Left ventricle myocardium superior (tissue), 1 donor: Measurements from ENCODE around the gene PRKN. TPM values are rescaled to one million over a fixed set of nuclear protein-coding genes. Genes with fewer than 3 reads are reported as not detected.

ENCODE experiments used
- ATAC-seq: fragments of 200-7000 bp; cut with Tn5 transposase; one replicate; pipeline ENCODE4 v1.9.1; 2020; ENCODE audit warnings: mild to moderate bottlenecking, moderate library complexity
- DNase-seq: peaks from one replicate; pipeline ENCODE4 v3.0.0-alpha.2; 2020
- intact Hi-C: fragments of 100-400 bp; cut with micrococcal nuclease; formaldehyde crosslinking; loops from one replicate; pipeline ENCODE4 v1.11.0; 2022
- total RNA-seq: library from RNA; stranded (reverse); fragmentation: NEBNext Ultra II Directional; extraction: Animal tissue kit (Norgen Biotek cat#: 25700); gene quantifications from one replicate; pipeline ENCODE4 v1.2.1, GENCODE V29; 2021
- donor health status: DM: no; HTN: yes; CAD: no; lungs with severe emphysema.

The PRKN gene
- total RNA-seq, 1 donor from 2014 or later = 23.1 TPM

DNA sequence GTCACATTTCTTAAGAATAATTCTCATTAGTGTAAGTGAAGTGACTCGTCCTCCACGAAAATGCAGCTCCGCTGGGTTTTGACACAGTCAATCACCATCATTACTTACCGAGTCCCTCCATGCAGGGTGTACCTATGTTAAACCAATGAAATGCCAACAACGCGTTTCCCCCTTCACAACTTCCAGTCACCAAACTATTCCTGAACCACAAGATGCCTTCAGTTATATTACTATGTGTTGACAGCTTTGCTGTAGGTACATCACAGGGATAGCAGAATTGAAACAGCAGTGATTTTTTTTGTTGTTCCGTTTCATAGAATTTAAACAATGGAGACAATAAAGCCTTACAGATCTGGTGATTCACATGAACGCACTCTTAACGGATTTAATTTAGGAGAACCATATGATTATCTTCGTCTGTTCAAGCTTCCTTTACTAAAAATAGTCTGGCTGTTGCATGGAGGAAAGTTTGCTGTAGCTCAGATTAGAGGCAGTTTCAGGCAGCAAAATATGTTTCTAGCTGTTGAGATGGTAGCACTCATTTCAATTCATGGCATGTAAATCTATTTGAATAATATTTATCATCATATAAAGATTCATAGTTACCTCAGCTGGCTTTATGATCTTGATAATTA is 652.8 kb downstream of the PRKN start:
- ATAC-seq (no peak), DNase-seq (no peak)
- intact Hi-C loops = no loop called here

DNA sequence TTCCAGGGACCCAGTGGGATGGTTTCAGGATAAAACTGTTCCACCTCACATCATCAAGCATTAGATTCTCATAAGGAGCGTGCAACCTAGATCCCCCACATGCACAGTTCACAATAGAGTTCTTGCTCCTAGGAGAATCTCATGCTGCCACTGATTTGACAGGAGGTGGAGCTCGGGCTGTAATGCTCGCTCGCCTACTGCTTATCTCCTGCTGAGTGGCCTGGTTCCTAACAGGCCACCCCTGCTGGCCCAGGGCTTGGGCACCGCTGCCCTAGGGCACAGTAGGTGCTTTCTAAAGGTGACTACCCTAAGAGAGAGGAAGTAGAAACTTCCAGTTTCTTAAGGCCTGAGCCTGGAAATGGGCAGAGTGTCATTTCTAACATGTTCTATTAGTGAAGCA is 656.9 kb downstream of the PRKN start:
- DNase-seq (no peak), ATAC-seq (peak; percentile 89)
- intact Hi-C loops = no loop called here

DNA sequence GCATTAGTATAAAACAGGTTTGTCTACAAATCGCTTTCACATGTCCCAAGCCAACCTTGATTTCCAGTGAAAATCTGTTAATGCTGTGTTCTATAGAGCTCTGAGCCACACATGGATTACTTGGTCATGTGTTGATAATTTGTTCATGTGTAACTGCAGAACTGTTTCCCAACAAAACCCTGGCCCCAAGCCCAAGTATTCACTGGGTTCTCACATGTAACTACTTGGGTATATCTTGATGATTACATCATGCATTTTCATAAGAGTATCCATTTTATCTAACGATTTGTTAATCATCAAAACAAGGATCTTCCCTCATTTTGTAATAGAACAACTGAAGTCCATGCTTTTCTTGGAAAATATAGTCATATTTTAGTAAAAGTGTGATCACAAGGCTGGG is 657.6 kb downstream of the PRKN start:
- DNase-seq (no peak), ATAC-seq (peak; percentile 49)
- intact Hi-C loops = no loop called here

DNA sequence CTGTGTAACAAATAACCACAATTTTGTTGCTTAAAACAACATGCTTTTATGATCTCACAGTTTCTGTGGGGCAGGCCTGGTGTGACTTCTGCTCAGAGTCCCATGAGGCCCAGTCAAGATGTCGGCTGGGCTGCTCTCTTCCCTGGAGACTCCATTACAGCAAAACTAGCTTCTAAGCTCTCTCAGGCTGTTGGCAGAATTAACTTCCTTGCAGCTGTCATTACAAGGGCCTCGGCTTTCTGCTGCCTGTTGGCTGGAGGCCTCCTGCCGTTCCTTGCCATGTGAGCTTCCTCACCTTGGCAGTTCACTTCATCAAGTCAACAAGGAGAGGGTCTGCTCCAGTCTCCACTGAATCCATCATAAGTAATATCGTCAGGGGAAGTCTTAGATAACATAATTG is 659.2 kb downstream of the PRKN start:
- ATAC-seq (peak; percentile 27), DNase-seq (no peak)
- intact Hi-C loops = no loop called here

DNA sequence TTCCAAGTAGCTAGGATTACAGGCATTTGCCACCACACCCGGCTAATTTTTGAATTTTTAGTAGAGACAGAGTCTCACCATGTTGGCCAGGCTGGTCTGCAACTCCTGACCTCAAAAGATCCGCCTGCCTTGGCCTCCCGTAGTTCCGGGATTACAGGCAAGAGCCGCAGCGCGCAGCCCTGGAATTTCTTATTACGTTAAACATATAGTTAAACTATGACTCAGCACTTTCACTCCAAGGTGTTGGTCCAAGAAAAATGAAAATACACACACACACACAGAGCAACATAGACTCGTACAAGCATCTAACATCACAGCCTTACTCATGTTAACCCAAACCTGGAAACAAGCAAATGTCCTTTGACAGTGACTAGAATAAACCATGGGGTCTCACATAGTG is 663.9 kb downstream of the PRKN start:
- intact Hi-C loops = no loop called here
- no peak for DNase-seq
- ATAC-seq = no peak

GRCh38 chr6:162058281-162058875 is 669.2 kb downstream of the PRKN start:
- peak; percentile 74 for DNase-seq
- intact Hi-C loops = no loop called here
- peak; percentile 86 for ATAC-seq

GRCh38 chr6:162056745-162057144 is 670.8 kb downstream of the PRKN start:
- peak; percentile 80 for ATAC-seq
- intact Hi-C loops = no loop called here
- DNase-seq = peak; percentile 52

DNA sequence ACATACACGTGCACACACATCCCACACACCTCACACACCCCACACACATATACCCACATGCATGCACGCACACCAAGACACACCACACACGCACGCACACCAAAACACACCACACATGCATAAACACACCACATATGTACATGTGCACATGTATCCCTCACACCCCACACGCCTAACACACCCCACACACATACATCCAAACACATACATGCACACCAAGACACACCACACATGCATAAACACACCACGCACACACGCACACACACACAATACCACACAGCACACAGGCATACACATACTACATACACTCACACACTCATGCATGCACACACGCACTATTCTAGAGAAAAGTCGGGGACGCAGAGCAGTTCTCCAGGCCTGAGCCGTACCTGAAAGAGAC is 671.5 kb downstream of the PRKN start:
- intact Hi-C loops = no loop called here
- DNase-seq = no peak
- no peak for ATAC-seq

DNA sequence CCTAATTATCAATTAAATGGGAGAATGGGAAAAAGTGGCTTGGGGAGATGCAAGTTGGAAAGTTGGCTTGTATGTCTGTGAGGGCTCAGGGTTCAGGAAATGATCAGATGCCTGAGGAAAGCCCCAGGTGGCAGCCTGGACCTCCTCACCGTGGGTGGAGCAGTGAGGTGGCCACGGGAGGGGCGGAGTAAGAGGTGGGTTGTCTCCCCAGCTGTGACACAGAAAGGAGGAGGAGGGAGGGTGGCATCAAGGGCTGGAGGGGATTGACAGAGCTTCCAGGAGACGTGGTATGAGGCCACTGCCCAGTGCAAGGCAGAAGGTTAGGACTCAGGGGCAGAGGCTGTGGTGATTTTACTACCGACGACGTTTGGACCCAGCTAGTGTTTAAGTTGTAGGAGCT is 672.2 kb downstream of the PRKN start:
- DNase-seq = no peak
- ATAC-seq = no peak
- intact Hi-C loops = no loop called here

DNA sequence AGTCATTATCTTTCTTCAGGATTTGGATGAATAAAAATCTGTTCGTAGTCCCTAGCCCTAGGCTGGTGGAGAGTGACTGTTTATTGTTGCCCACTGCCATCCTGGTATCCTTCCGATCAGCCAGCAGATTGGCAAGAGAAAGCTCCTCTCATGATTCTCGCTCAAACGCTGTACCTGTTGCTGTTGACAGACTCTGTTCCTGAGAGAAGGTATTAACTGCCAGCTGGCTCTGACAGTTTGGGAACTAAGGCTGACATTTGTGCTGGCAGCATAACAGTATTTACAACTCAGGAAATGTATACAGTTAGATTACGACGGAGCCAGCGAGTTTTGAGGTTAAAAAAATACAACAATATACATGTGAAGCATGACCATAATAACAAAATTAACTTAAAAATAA is 674.5 kb downstream of the PRKN start:
- intact Hi-C loops = no loop called here
- DNase-seq (no peak), ATAC-seq (peak; percentile 55)

GRCh38 chr6:162050579-162050978 is 677.0 kb downstream of the PRKN start:
- intact Hi-C loops = no loop called here
- DNase-seq (no peak), ATAC-seq (no peak)

- no peak for DNase-seq
- no peak for ATAC-seq
- intact Hi-C loops = no loop called here
Measured at GRCh38 chr6:162046324-162046723, 681.2 kb downstream of the PRKN start.

- intact Hi-C loops = no loop called here
- no peak for DNase-seq
- ATAC-seq = no peak
Measured at GRCh38 chr6:162032620-162033019, 694.9 kb downstream of the PRKN start.

DNA sequence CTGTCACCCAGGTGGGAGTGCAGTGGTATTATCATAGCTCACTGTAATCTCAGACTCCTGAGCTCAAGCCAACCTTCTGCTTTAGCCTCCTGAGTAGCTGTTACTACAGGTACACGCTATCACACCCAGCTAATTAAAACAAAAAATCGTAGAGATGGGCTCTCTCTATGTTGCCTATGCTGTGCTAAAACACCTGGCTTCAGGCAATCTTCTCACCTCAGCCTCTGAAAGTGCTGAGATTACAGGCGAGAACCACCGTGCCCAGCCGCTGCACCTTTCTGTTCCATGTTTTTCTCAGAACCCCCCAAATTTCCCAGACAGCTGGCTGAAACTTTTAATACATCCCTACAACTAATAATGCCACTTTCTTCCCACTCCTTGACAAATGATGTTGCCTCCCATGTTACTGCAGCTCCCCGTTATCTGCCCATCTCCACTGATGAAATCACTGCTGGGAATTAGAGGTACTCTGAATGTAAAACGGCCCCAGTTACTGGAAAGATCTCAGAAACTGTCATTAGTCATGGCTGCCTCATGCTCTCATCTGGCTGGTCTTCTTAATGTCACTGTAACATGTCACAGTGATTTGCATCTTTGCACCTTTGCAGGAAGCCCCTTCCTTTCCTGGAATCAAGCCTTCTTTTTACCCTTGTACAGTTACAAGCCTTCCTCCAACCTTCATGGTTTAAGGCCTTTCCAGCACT is 697.5 kb downstream of the PRKN start:
- no peak for ATAC-seq
- intact Hi-C loops = loop anchor here (5.0 kb wide), 1 partner anchor 542 kb away; no protein-coding TSS in a partner anchor
- no peak for DNase-seq

DNA sequence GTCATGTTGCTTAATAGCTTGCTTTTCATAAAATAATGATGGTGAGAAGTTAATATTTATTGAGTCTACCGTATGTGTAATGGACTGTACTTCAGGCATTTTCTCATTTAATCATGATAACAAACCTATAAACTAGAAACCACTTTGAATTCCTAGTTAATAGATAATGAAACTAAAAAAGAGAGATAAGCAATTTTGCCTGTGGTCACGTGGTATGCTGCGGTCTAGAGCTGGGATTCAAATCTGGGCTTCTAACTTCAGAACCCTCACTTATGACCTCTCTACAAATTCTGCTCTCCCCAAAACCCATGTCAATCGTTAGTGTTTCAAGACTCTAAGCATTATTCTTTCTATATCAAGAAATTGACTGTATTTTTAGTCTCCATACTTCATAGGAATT is 700.7 kb downstream of the PRKN start:
- DNase-seq = no peak
- intact Hi-C loops = loop anchor here (5.0 kb wide), 1 partner anchor 545 kb away; no protein-coding TSS in a partner anchor
- no peak for ATAC-seq

DNA sequence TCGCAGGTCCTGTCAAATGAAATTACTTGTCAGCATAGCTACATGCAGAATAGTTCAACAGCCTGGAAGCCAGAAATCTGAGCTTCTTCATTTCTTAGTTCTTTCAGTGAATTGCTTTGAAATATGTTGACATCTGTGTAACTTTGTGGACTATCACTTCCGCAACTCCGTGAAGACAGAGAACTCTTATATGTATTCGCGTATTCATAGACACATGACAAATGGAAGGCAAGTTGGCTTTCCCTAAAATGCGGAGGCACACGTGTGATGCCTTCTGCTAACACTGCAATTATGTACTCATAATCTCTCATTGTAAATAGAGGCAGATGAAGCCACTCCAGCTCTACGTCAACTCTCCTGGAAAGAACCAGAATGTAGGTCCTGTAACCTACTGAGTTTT is 701.5 kb downstream of the PRKN start:
- DNase-seq (no peak), ATAC-seq (no peak)
- intact Hi-C loops = loop anchor here (5.0 kb wide), 1 partner anchor 546 kb away; no protein-coding TSS in a partner anchor

DNA sequence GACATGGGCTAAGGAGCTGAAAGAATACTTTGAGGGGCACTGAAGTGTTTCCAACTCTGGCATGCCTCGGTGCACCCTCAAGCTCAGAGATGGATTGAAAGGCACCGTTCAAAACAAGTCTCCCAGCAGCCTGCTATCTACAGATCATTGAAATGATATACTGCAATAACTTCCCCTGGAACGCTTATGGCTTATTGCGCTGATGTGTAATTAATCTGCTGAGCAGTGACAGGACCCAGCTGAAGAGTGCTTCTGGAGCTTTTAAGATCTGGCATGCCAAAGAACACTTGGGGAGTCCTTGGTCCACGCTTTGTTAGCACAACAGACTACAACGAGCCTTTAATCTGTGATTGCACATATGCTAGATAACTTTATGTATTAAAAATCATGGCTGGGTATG is 708.2 kb downstream of the PRKN start:
- no peak for ATAC-seq
- DNase-seq = no peak
- intact Hi-C loops = no loop called here

DNA sequence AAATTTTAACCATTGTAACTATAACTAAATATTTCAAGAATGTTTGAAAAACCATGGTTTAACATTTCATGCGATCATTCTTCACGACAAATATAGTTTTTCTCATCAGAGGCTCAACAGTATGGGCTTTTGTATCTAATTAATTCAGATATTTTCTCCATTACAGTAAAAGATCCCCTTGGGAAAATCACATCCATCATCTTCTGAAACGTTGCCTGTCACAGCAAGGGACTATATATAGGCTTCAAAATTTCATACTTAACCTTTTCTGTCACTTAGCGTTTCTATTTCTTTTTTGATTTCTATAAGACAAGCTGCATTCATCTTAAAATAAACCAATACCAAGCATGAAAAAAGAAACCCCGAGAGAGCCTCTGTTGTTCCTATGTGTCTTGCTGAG is 710.0 kb downstream of the PRKN start:
- ATAC-seq (no peak), DNase-seq (no peak)
- intact Hi-C loops = no loop called here

DNA sequence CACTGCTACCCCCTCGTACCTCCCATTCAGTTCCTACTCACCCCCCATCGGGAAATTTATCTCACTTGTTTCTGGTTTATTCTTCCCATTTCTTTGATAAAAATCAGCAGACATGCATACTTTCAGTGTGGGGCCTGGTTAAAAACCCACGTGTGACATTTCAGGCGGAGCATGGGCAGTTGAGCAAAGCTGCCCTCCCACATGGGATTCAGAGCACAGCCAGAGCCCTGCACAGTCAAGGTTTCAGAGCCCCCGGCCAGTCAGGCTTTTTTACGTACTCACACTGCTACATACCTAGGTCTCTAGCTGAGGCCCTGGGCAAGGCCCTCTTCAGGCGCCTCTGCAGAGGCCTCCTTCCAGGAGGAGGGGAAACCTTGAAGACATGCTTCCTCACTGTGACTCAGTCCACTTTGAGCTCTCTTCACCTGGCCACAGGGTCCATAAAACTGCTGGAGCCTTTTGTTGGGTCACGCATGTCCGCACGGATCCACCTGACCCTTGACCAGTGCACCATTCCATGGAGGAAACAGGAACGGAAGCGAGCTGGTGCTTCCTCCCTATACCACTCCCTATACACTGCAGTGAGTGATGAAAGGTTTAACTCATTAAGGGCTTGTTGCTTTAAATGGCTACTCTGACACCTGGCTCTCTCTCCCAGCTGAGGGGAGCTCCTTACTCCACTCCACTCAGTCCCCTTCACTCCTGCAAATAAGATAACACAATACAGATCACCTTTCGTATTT is 713.3 kb downstream of the PRKN start:
- intact Hi-C loops = no loop called here
- no peak for ATAC-seq
- DNase-seq = no peak

DNA sequence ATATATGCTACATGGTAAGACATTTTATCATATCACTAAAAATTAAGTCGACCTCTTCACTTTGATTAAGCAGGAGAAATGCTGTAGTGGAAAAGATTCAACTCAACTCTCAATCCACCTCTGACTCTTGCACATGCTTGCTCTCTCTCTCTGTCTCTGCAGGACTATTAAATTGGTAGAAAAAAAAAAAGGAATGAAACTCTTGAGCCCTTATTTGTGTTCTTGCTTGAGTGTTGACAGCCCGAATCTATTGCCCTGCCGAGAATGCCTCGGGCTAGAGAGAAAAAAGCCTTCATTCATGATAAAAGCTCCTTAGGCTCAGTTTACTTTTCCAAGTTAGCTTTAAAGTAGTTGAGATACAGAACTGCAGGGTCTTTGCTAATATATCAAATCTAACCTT is 722.2 kb downstream of the PRKN start:
- ATAC-seq = no peak
- intact Hi-C loops = no loop called here
- no peak for DNase-seq
